Ovary (tissue), 9 donors: ENCODE results near the gene VPS37D. TPM values are rescaled to one million over a fixed set of nuclear protein-coding genes. Genes with fewer than 3 reads are reported as not detected.

Experiments used
- DNase-seq, 5 donors: peaks; one replicate each; pipeline ENCODE4 v3.0.0-alpha.2; 2019 to 2020
- H3K27ac ChIP-seq, 2 donors: fragments of 200-600 bp; one replicate each; pipeline versions ENCODE4 v1.5.1 to v1.8.0; 2019 to 2022
- H3K27me3 ChIP-seq: fragments of 200-600 bp; one replicate; pipeline ENCODE4 v1.8.0; 2022
- H3K36me3 ChIP-seq: fragments of 200-600 bp; sonication (generic); one replicate; pipeline ENCODE4 v1.5.1; 2019
- H3K4me1 ChIP-seq: one replicate; pipeline ENCODE4 v1.8.1; 2013; ENCODE audit warnings: mild to moderate bottlenecking, moderate library complexity; ENCODE audit not compliant: insufficient read depth
- H3K4me3 ChIP-seq: fragments of 200-600 bp; sonication (generic); one replicate; pipeline ENCODE4 v1.5.1; 2017
- H3K9me3 ChIP-seq, 2 donors: fragments of 200-600 bp in 1 of 2; sonication (generic) in 1 of 2; one replicate each; pipeline versions ENCODE4 v1.5.1 to v1.8.1; 2013 to 2019; ENCODE audit warnings: mild to moderate bottlenecking in 1 of 2, moderate library complexity in 1 of 2
- CTCF ChIP-seq, 3 donors: fragments of 450-650 bp in 2 of 3; fragments of 200-600 bp in 1 of 3; IDR thresholded peaks; one replicate each; pipeline versions ENCODE4 v1.5.1 to v1.8.0; 2016 to 2022; ENCODE audit warnings: antibody characterized with exemption in 3 of 3, mild to moderate bottlenecking in 1 of 3
- EP300 ChIP-seq: sonication (generic); formaldehyde crosslinking; IDR thresholded peaks from one replicate; pipeline ENCODE4 v1.6.1; 2017; ENCODE audit warnings: antibody characterized with exemption
- POLR2A ChIP-seq: fragments of 450-650 bp; IDR thresholded peaks from one replicate; pipeline ENCODE4 v1.6.1; 2017; ENCODE audit warnings: antibody characterized with exemption, mild to moderate bottlenecking, moderate library complexity
- WGBS, 3 donors: extraction: QIAGEN DNeasy Blood & Tissue Kit in 1 of 3; methylation state at CpG; one replicate each; pipeline versions ENCODE4 v1.1.5 to v1.1.7; 2013 to 2017; 5-methylcytosine and 5-hydroxymethylcytosine counted together
- intact Hi-C, 4 donors: fragments of 100-400 bp; cut with DNase I; formaldehyde crosslinking; loops; one replicate each; pipeline versions ENCODE4 v1.11.0 to v1.15.1; 2022 to 2023
- polyA plus RNA-seq, 2 donors: library from polyadenylated mRNA; stranded (reverse); fragments of 200-250 nt in 1 of 2; fragments of 350-450 nt in 1 of 2; fragmentation: Illumina TruSeq in 1 of 2; extraction: RNeasy Lipid Tissue Mini Kit (QIAGEN cat#74804) in 1 of 2; gene quantifications; one replicate each; pipeline ENCODE4 v1.2.3, GENCODE V29; 2013 to 2014
- total RNA-seq, 7 donors: library from RNA; depleted of rRNA in 2 of 7; stranded (reverse); fragments of >200 nt in 2 of 7; fragmentation: NEBNext Ultra II Directional in 3 of 7; extraction: Animal tissue kit (Norgen Biotek cat#: 25700) in 3 of 7; gene quantifications; one replicate each; pipeline versions ENCODE4 v1.1.0 to v1.2.4, GENCODE V29; 2016 to 2023
- donor health status: DM: no; HTN: no; CAD: no; lungs with moderate emphysema.
- donor health status: DM: no; HTN: no; CAD: no.
- donor health status: Bipolar disorder and iron deficiency.
- donor health status: DM: yes; HTN: yes; CAD: no.
- donor health status: DM: no; HTN: no; CAD: no.
- donor health status: DM: yes; HTN: yes; CAD: no.

The VPS37D gene
- total and polyA plus RNA-seq, 9 donors = 0.28 to 8.8 (median 6.1) TPM

- DNase-seq = peak in 1 of 5 donors; percentile 50
- Histone ChIP-seq H3K36me3 (no peaks in the 10 kb centered on the region), H3K27ac (peak overlapping the region in 1 of 2 donors; percentile 64)
These were observed 35.6 kb downstream of the VPS37D start for GRCh38 chr7:73703225-73703624.

GRCh38 chr7:73703757-73704639 lies 36.4 kb downstream of the VPS37D start:
- no peaks in the 10 kb centered on the region for H3K36me3 ChIP-seq
- H3K9me3 ChIP-seq = no peaks in the 10 kb centered on the region
- intact Hi-C loops = no loop called here
- no peak for TF ChIP-seq POLR2A
- no peak for TF ChIP-seq EP300
- no peak for TF ChIP-seq CTCF (IDR thresholded peaks at IDR 0.05)
- DNase-seq = peak; percentile 78 to 86 (median 80)
- H3K4me3 ChIP-seq = peak overlapping the region; percentile 28
- peak overlapping the region in 1 of 2 donors; percentile 73 for H3K27ac ChIP-seq
- 16 to 39% (median 27%) methylated on average over 28 to 45 of the region's 45 CpGs for WGBS, 3 donors
- H3K27me3 ChIP-seq = no peaks in the 10 kb centered on the region
- H3K4me1 ChIP-seq = peaks cover 12% of the 10 kb centered on the region

More at GRCh38 chr7:73703225-73703624, 35.6 kb downstream of the VPS37D start:
- 61 to 71% (median 67%) methylated on average over 13 of the region's 13 CpGs for WGBS, 3 donors
- intact Hi-C loops = no loop called here
- TF ChIP-seq CTCF (IDR thresholded peaks at IDR 0.05) = no peak
- TF ChIP-seq POLR2A = no peak
- TF ChIP-seq EP300 = no peak
- H3K9me3 ChIP-seq = no peaks in the 10 kb centered on the region
- H3K4me3 ChIP-seq = peak overlapping the region; percentile 28
- H3K4me1 ChIP-seq = peaks cover 12% of the 10 kb centered on the region
- H3K27me3 ChIP-seq = no peaks in the 10 kb centered on the region

GRCh38 chr7:73704640-73705550 lies 37.3 kb downstream of the VPS37D start:
- 48 to 53% (median 52%) methylated on average over 22 to 23 of the region's 23 CpGs for WGBS, 3 donors
- no peak for TF ChIP-seq POLR2A
- TF ChIP-seq CTCF (IDR thresholded peaks at IDR 0.05) = no peak
- no peak for TF ChIP-seq EP300
- peaks cover 12% of the 10 kb centered on the region for H3K4me1 ChIP-seq

GRCh38 chr7:73705551-73705920 lies 37.9 kb downstream of the VPS37D start:
- no peak for DNase-seq
- no peaks in the 10 kb centered on the region for H3K36me3 ChIP-seq
- 87 to 92% (median 88%) methylated on average over 10 of the region's 10 CpGs for WGBS, 3 donors

More at GRCh38 chr7:73704640-73705550, 37.3 kb downstream of the VPS37D start:
- Histone ChIP-seq H3K4me3 (no peak overlapping the region), H3K27ac (peak overlapping the region in 1 of 2 donors; percentile 73), H3K9me3 (no peaks in the 10 kb centered on the region), H3K36me3 (no peaks in the 10 kb centered on the region), H3K27me3 (no peaks in the 10 kb centered on the region)
- peak in 2 of 5 donors; percentile 41 to 55 for DNase-seq
- intact Hi-C loops = no loop called here

More at GRCh38 chr7:73705551-73705920, 37.9 kb downstream of the VPS37D start:
- Histone ChIP-seq H3K4me3 (no peak overlapping the region), H3K4me1 (peaks cover 12% of the 10 kb centered on the region), H3K9me3 (no peaks in the 10 kb centered on the region), H3K27ac (no peak overlapping the region), H3K27me3 (no peaks in the 10 kb centered on the region)
- TF ChIP-seq CTCF (IDR thresholded peaks at IDR 0.05) = no peak
- no peak for TF ChIP-seq EP300
- TF ChIP-seq POLR2A = no peak
- intact Hi-C loops = no loop called here
